ENCODE data around the gene ACP7. TPM values are rescaled to one million over a fixed set of nuclear protein-coding genes. Genes with fewer than 3 reads are reported as not detected.

Gene ACP7
- polyA plus RNA-seq, 1 of the 3 experiments (the other 2 are of a cell fraction), result 0.36 TPM

GRCh38 chr19:39113199-39113598, 29.0 kb downstream of the ACP7 start:
- ChIA-PET POLR2A (no interaction called here), CTCF (interaction anchor here (1.2 to 5.2 kb wide), 3 partner anchors 9 to 214 kb away, joined by 5 to 64 read pairs (median 21); no protein-coding TSS in a partner anchor)
- WGBS (ENCODE audit: low lambda C conversion rate), result 87% methylated on average over 10 of the region's 10 CpGs

More at GRCh38 chr19:39113199-39113598, 29.0 kb downstream of the ACP7 start:
- H3K4me1 ChIP-seq (ENCODE audit: control insufficient read depth in 1 of 2, insufficient read depth in 2 of 2, low read depth in 1 of 2, low read length in 1 of 2), result peaks cover 0 to 8% of the 10 kb centered on the region in 2 experiments; a peak in 1 of 4 replicates
- no peak overlapping the region for H3K27ac ChIP-seq (ENCODE audit: low read depth in 2 of 2, low read length in 1 of 2)
- H3K9me2 ChIP-seq, result no peaks in the 10 kb centered on the region
- H3K9ac ChIP-seq, result no peak overlapping the region
- no peak for DNase-seq
- H3K27me3 ChIP-seq (ENCODE audit: insufficient read depth), result no peaks in the 10 kb centered on the region
- H3K9me3 ChIP-seq, result no peaks in the 10 kb centered on the region
- H3K79me2 ChIP-seq (ENCODE audit: insufficient read depth), result no peaks in the 10 kb centered on the region
- H3K4me2 ChIP-seq, result no peak overlapping the region
- no peak overlapping the region for H2AFZ ChIP-seq (ENCODE audit: low read depth)
- no peak for TF ChIP-seq TAF1 (IDR thresholded peaks at IDR 0.05; ENCODE audit: borderline replicate concordance, low read depth, low read length)
- no peak for TF ChIP-seq TEAD4 (IDR thresholded peaks at IDR 0.05; ENCODE audit: borderline replicate concordance, insufficient read depth)
- TF ChIP-seq POLR2AphosphoS5 (IDR thresholded peaks at IDR 0.05; ENCODE audit: low read depth, low read length), result no peak
- no peak for TF ChIP-seq REST (IDR thresholded peaks at IDR 0.05; ENCODE audit: low read depth, low read length)
- TF ChIP-seq, protein P1, sequence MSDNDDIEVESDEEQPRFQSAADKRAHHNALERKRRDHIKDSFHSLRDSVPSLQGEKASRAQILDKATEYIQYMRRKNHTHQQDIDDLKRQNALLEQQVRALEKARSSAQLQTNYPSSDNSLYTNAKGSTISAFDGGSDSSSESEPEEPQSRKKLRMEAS (IDR thresholded peaks at IDR 0.05; ENCODE audit: low read depth), result no peak
- no peak for TF ChIP-seq SIN3A (IDR thresholded peaks at IDR 0.05; ENCODE audit: borderline replicate concordance, low read depth, low read length)
- TF ChIP-seq GATA2 (CRISPR knock-in tag; IDR thresholded peaks at IDR 0.05), result no peak
- no peak for TF ChIP-seq USF2 (IDR thresholded peaks at IDR 0.05; ENCODE audit: borderline replicate concordance, low read depth, low read length)
- no peak for TF ChIP-seq RXRA (IDR thresholded peaks at IDR 0.05; ENCODE audit: borderline replicate concordance, low read depth)
- no peak for TF ChIP-seq FOSL2 (IDR thresholded peaks at IDR 0.05; ENCODE audit: borderline replicate concordance, low read depth)
- no peaks in the 10 kb centered on the region for H3F3A ChIP-seq (replicated peaks; ENCODE audit: insufficient read depth)
- H4K20me1 ChIP-seq (ENCODE audit: insufficient read depth), result no peaks in the 10 kb centered on the region
- H3K4me3 ChIP-seq (ENCODE audit: low read depth in 2 of 2, low read length in 1 of 2), result no peak overlapping the region
- H3K36me3 ChIP-seq (replicated peaks in 1 of 2; ENCODE audit: control insufficient read depth in 1 of 2, insufficient read depth in 2 of 2, low read length in 1 of 2), result no peaks in the 10 kb centered on the region
